ENCODE measurements around the gene TIMP3. TPM values are rescaled to one million over a fixed set of nuclear protein-coding genes. Genes with fewer than 3 reads are reported as not detected.

Gene TIMP3
- total and polyA plus RNA-seq, 2 donors (not counting 1 experiment from before 2014, with no cell fraction given) = not detected

GRCh38 chr22:32852395-32853251 is 51.1 kb downstream of the TIMP3 start:
- TF ChIP-seq, protein P1, sequence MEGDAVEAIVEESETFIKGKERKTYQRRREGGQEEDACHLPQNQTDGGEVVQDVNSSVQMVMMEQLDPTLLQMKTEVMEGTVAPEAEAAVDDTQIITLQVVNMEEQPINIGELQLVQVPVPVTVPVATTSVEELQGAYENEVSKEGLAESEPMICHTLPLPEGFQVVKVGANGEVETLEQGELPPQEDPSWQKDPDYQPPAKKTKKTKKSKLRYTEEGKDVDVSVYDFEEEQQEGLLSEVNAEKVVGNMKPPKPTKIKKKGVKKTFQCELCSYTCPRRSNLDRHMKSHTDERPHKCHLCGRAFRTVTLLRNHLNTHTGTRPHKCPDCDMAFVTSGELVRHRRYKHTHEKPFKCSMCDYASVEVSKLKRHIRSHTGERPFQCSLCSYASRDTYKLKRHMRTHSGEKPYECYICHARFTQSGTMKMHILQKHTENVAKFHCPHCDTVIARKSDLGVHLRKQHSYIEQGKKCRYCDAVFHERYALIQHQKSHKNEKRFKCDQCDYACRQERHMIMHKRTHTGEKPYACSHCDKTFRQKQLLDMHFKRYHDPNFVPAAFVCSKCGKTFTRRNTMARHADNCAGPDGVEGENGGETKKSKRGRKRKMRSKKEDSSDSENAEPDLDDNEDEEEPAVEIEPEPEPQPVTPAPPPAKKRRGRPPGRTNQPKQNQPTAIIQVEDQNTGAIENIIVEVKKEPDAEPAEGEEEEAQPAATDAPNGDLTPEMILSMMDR (IDR thresholded peaks at IDR 0.05) = no peak
- TF ChIP-seq EZH2 (IDR thresholded peaks at IDR 0.05; ENCODE audit: borderline replicate concordance, insufficient read depth, low read depth, low read length, poor library complexity, severe bottlenecking) = no peak
- DNase-seq (no peak), ATAC-seq (ENCODE audit: low read depth) (no peak)
- peaks cover 19% of the 10 kb centered on the region for H3K27me3 Mint-ChIP-seq
- H3K4me3 Mint-ChIP-seq = no peak overlapping the region
- H3K36me3 ChIP-seq (replicated peaks in 1 of 2; ENCODE audit: control extremely low read depth in 1 of 2, control insufficient read depth in 1 of 2, extremely low read depth in 1 of 2, insufficient read depth in 2 of 2, low read length in 1 of 2) = no peaks in the 10 kb centered on the region
- intact Hi-C loops (cut with micrococcal nuclease) = no loop called here
- H3K79me2 ChIP-seq (ENCODE audit: control insufficient read depth, insufficient read depth, low read length) = no peaks in the 10 kb centered on the region
- H3K27ac ChIP-seq (ENCODE audit: low read length in 2 of 2) = no peak overlapping the region
- H3K4me3 ChIP-seq (ENCODE audit: control extremely low read depth in 1 of 5, extremely low read depth in 1 of 5, insufficient read depth in 1 of 5, low read depth in 2 of 5, low read length in 4 of 5) = no peak overlapping the region
- H3K4me2 ChIP-seq (replicated peaks; ENCODE audit: low read depth, low read length, poor library complexity, severe bottlenecking) = no peak overlapping the region
- H3K4me1 ChIP-seq (ENCODE audit: control insufficient read depth in 2 of 2, insufficient read depth in 2 of 2, low read length in 2 of 2) = peaks cover 4 to 7% of the 10 kb centered on the region in 2 donors
- no peak overlapping the region for H3K9ac ChIP-seq (ENCODE audit: low read length)
- H3K9me3 ChIP-seq (ENCODE audit: control extremely low read depth in 1 of 3, control insufficient read depth in 2 of 3, insufficient read depth in 1 of 3, low read length in 2 of 3) = no peaks in the 10 kb centered on the region
- H2AFZ ChIP-seq (ENCODE audit: insufficient read depth, low read depth, low read length, poor library complexity, severe bottlenecking) = no peak overlapping the region
- H3K9me3 Mint-ChIP-seq (ENCODE audit: insufficient read depth) = no peaks in the 10 kb centered on the region
- ChIA-PET CTCF (no interaction called here), POLR2A (no interaction called here)
- H3K4me1 Mint-ChIP-seq = peaks cover 9% of the 10 kb centered on the region
- 20% methylated on average over 7 of the region's 10 CpGs for WGBS (ENCODE audit: insufficient coverage)
- H3K27ac Mint-ChIP-seq = no peak overlapping the region
- H3K27me3 ChIP-seq (replicated peaks in 1 of 4; ENCODE audit: control extremely low read depth in 1 of 4, control insufficient read depth in 3 of 4, insufficient read depth in 4 of 4, low read length in 3 of 4) = peaks cover 0 to 3% (median 0%) of the 10 kb centered on the region in 4 experiments
- H4K20me1 ChIP-seq (ENCODE audit: control insufficient read depth, insufficient read depth, low read length, poor library complexity, severe bottlenecking) = no peaks in the 10 kb centered on the region

- intact Hi-C loops (cut with micrococcal nuclease) = no loop called here
- H3K79me2 ChIP-seq (ENCODE audit: control insufficient read depth, insufficient read depth, low read length) = no peaks in the 10 kb centered on the region
- no peaks in the 10 kb centered on the region for H3K9me3 ChIP-seq (ENCODE audit: control extremely low read depth in 1 of 3, control insufficient read depth in 2 of 3, insufficient read depth in 1 of 3, low read length in 2 of 3)
- no peaks in the 10 kb centered on the region for H3K9me3 Mint-ChIP-seq (ENCODE audit: insufficient read depth)
- H2AFZ ChIP-seq (ENCODE audit: insufficient read depth, low read depth, low read length, poor library complexity, severe bottlenecking) = no peak overlapping the region
- ATAC-seq (ENCODE audit: low read depth) (no peak), DNase-seq (no peak)
- no peak overlapping the region for H3K27ac Mint-ChIP-seq
- no peak overlapping the region for H3K9ac ChIP-seq (ENCODE audit: low read length)
- H3K27me3 ChIP-seq (replicated peaks in 1 of 4; ENCODE audit: control extremely low read depth in 1 of 4, control insufficient read depth in 3 of 4, insufficient read depth in 4 of 4, low read length in 3 of 4) = peaks cover 0 to 3% (median 0%) of the 10 kb centered on the region in 4 experiments
- POLR2A ChIA-PET = no interaction called here
- H3K27ac ChIP-seq (ENCODE audit: low read length in 2 of 2) = no peak overlapping the region
- H3K4me1 Mint-ChIP-seq = peaks cover 9% of the 10 kb centered on the region
- H3K4me3 ChIP-seq (ENCODE audit: control extremely low read depth in 1 of 5, extremely low read depth in 1 of 5, insufficient read depth in 1 of 5, low read depth in 2 of 5, low read length in 4 of 5) = no peak overlapping the region
- 100% methylated on average over 1 of the region's 2 CpGs for WGBS (ENCODE audit: insufficient coverage)
- peaks cover 14% of the 10 kb centered on the region for H3K27me3 Mint-ChIP-seq
- H4K20me1 ChIP-seq (ENCODE audit: control insufficient read depth, insufficient read depth, low read length, poor library complexity, severe bottlenecking) = no peaks in the 10 kb centered on the region
- H3K36me3 ChIP-seq (replicated peaks in 1 of 2; ENCODE audit: control extremely low read depth in 1 of 2, control insufficient read depth in 1 of 2, extremely low read depth in 1 of 2, insufficient read depth in 2 of 2, low read length in 1 of 2) = no peaks in the 10 kb centered on the region
- peaks cover 4 to 7% of the 10 kb centered on the region in 2 donors for H3K4me1 ChIP-seq (ENCODE audit: control insufficient read depth in 2 of 2, insufficient read depth in 2 of 2, low read length in 2 of 2)
- CTCF ChIA-PET = interaction anchor here (0.6 kb wide), 1 partner anchor 1608 kb away, joined by 3 read pairs; no protein-coding TSS in a partner anchor
- TF ChIP-seq, protein P1 (IDR thresholded peaks at IDR 0.05) = no peak
- TF ChIP-seq EZH2 (IDR thresholded peaks at IDR 0.05; ENCODE audit: borderline replicate concordance, insufficient read depth, low read depth, low read length, poor library complexity, severe bottlenecking) = no peak
- H3K4me2 ChIP-seq (replicated peaks; ENCODE audit: low read depth, low read length, poor library complexity, severe bottlenecking) = no peak overlapping the region
- H3K4me3 Mint-ChIP-seq = no peak overlapping the region
These were observed 52.2 kb downstream of the TIMP3 start for GRCh38 chr22:32853662-32854061.

Measured in B cell (primary cell).